Activated CD4-positive, alpha-beta T cell treated with anti-CD3 and anti-CD28 coated beads for 4 hours (primary cell): ENCODE data around the gene GCA.
A peak's percentile ranks its signal among the peaks of the same experiment; 100 is the strongest.

Experiments used
- DNase-seq, 2 donors: peaks; one replicate each; pipeline ENCODE4 v3.0.0-alpha.2; 2020

Gene GCA

DNA sequence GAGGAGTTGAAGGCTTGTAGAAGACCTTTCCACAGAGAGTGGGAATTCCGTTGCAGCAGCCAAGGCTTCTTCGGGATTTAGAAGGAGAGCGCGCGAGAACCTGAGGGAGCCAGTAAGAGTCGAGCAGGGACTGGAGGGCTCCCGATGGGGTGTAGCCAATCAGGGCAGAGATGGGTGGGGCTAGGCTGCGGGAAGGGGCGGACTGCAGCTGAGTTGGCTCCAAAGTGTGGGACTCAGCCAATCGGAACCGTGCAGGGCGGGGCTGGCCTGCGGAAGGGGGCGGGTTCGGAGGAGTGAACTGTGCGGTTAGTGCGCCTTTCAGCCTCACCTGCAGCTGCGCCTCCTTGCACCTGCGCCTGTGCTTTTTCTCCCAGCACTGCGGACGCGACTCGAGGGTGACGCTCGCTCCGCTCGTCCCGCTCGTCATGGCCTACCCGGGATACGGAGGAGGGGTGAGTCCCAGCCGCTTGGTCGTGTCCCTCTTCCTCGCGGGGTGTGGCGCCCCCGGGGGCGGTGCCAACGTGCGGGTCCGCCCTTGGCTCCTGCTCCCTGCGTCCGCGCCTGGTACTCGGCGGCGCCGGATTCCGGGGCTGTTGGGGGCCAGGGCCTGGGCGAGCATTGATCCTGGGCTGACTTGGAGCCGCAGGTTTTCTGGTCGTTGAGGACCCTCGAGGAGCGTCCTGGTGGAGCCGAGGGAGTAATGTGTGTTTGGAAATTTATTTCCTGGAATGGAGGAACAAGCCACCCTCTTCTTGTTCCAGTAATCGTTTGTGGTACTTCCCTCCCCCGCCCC, at the start of gene GCA:
Gene GCA, plus strand, starts transcription at position 309 of the 793 bp plus-strand sequence. Its CDS starts 117 bp downstream, at position 426.
- peak; percentile 96 to 99 for DNase-seq

DNA sequence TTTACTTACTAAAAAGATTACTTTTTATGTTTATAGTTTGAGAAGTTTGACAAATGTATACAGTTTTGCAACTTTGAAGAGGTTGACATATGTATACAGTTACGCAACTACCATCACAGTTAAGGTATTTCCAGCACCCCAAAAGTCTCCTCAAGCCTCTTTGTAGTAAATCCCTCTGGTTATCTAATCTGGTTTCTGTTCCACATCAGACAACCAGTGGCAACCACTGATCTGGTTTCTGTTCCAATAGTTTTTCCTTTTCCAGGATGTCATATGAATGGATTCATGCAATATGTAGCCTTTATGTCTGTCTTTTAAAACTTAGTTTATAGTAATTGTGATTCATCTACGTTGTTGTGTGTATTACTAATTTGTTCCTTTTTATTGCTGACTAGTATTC, 48.9 kb upstream of the GCA start:
- no peak for DNase-seq

DNA sequence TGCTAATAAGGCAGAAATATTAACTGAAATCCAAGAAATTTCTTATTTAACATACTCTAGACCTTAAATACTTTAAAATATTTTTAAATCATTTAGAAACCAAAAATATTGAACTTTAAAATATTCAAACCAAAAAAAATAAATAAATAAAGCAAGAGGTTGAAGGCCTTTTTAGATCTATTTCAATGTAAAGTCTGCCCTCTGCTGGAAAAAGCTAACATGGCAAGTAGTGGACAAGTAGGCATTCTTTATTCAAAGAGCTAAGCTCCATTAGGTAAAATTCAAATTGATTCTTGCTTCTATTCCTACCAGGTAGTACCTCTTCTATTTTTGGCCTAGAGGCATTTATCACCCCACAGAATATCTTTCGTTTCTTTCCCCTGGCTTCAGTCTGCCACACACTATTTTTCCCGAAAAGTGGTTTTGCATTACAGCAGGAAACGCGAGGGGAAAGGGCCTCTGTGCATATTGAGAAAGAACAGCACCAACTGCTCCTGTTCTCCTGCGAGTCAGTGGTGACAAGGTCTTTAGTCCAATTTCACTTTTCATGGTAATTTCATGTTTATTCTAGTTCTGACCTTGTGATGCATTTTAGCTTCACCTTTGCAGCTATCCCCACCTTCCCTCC, 45.9 kb upstream of the GCA start:
- peak; percentile 44 to 70 for DNase-seq

DNA sequence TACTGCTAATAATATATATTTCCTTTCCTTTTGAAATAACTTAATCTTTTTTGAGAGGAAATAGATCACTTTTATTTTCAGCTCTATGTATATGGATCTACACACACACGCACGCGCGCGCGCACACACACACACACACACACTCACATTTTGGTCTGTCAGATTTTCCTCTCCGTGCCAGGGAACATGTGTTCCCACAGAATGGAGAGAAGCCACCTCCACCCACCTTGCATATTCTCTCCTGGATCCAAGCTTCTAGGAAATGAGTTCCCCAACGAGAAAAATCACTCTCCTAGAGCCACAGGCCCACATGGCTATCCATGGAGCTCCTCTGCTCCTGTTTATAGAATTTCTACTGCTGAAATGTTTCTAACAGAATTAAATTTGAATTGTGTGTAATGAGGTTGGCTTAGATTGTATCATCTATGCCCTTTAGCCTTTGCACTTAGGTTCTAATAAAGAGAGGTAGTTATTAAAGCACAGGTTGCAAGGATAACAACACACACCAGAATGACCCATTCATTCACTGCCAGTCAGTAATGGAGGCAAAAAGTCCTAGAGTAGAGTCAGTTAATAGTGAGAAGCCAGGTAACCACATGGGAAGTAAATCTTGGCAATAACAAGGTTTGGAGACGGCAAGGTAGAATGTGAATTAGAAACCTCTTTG, 45.1 kb upstream of the GCA start:
- DNase-seq = no peak

GRCh38 chr2:162300266-162300665, 43.7 kb upstream of the GCA start:
- no peak for DNase-seq

DNA sequence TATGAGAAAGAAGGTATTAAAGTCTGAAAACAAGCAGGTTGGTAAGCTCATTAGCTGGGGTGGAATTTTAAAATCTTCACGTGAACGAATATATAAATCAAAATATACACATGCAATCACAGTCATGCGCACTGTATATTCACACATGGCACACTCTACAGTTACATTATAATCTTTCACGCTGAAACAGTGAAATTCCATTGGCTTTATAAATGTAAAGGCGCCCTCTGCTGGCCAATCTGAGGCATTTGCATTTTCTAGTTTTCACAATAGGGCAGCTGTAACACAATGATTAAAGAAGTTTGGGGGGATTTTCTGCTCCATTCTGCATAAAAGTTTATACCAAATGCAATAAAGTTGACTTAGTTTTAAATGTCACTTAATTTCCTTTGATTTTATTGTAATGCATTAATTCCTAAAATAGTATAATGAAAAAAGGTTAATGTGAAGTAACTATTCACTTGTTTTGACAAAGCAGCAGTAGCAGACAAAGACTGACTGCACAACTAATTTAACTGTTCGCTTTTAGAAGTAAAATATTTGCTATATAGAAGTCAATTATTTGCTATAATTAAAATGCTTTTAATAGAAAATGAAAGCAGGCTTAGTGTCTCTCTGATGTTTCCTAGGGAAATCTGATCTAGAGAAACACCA, 42.7 kb upstream of the GCA start:
- DNase-seq = peak; percentile 55 to 59

DNA sequence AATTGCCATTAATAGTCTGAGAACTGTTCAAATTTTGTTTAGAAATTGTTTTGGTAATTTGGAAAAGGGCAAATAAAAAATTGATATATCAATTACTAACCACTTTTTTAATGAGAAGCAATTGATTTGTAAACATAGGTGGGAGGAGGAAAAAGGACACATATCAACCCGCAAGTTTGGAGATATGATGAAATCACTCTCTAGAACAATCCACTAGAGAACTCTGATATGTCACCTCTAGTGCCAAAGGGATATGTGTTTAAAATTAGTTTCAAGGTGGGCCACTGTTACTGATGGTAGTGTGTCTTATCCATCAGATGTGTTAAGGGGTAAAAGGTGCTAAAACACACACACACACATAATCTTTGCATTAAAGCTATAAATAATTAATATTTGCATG, 42.1 kb upstream of the GCA start:
- DNase-seq = no peak

DNA sequence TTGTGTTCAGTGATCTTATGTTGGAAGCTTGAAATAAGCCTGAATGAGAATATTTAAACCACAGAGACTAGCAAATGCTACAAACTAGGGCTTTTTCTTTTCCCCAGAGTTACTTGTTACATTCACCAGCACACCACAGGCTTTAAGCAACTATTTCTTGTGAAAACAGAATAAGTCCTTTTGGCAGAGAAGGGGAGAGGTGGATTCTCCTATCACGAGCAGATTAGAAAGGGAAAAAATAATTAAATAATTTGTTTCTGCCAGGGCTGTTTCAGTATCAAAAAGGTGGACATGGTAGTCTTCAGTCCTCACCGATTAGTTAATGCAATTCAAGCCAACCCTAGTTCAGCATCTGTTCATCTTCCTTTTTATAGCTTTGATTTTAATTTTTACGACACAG, 38.0 kb upstream of the GCA start:
- no peak for DNase-seq

DNA sequence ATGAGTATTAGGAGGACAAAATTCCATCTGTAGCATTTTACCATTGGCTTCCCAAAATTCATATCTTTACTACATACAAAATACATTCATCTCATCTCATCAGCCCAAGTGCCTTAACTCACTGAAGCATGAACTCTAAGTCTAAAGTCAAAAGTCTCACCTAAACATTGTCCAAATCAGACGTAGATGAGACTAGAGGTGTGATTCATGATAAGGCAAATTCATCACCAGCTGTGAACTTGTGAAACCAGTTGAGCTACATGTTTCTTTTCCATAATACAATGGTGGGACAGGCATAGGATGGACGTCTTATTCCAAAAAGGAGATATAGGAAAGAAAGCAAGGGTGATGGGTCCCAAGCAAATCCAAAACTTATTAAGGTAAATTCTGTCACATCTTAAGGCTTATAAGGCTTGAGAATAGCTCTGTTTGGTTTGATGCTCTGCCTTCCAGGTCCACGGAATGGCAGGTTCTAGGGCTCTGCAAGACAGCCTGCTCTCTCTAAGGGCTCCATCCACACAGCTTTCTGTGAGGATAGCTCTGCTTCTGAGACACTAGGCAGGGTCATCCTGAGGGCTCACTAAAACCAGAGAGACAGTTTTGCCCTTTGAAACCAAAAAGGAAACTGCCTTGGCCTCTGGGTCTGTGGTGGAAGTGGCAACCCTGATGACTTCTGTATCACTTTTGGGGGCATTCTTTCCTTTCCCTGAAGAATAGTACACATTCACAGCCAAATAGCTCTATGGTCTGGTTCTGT, 35.0 kb upstream of the GCA start:
- DNase-seq = no peak

- DNase-seq = no peak
These were observed 31.1 kb upstream of the GCA start for GRCh38 chr2:162312853-162313252.

- DNase-seq = no peak
These were observed 28.0 kb upstream of the GCA start for GRCh38 chr2:162315938-162316337.

GRCh38 chr2:162316590-162316989, 27.3 kb upstream of the GCA start:
- DNase-seq = no peak

DNA sequence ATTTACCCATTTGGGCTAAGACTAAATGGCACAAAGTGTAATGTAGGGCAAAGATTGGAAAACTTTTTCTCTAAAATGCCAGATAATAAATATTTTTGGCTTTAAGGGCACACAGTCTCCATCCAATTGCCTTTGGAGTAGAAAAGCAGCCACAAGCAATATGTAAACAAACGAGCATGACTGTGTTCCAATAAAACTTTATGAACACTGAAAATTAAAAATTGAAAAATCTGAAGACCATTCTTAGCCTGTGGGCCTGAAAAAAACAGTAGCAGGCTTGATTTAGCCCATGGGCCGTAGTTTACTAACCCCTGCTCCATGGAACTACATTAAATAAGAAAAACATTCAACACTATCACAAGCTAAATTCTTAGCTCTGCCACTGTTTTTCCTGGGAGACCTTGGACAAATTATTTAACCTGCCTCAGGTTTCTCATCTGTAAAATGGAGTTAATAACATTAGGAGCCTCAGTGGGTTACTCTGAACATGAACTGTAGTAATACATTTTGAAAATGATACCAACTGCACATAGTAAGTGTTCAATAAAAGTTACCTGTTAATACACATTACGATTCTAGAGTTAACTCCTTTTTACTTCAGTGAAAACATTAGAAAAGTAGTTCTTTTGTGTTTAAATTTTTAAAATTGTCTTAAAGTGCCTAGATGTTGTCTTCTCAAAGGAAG, 26.7 kb upstream of the GCA start:
- DNase-seq = no peak

DNA sequence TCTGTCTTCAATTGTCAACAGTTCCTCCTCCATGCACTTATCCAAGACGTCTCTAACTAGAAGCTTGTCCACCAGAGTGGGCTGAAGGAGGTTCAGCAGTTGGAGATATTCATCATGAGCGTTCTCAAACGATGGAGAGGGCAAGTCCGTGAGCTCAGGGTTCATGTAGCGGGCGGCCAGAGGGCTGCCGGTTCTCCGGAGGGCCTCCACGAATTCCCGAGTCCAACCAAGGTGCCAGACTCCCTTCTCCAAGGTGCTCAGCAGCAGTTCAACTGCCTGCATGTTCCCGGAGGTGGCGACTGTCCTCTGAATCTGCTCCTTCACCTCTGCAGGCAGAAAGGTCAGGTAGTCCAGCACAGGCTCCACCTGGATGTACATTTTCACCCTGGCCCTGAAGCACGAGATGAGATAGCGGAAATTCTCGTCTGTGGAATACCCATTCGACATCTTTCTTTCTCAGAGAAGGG, 26.0 kb upstream of the GCA start:
- peak; percentile 5 to 16 for DNase-seq

DNA sequence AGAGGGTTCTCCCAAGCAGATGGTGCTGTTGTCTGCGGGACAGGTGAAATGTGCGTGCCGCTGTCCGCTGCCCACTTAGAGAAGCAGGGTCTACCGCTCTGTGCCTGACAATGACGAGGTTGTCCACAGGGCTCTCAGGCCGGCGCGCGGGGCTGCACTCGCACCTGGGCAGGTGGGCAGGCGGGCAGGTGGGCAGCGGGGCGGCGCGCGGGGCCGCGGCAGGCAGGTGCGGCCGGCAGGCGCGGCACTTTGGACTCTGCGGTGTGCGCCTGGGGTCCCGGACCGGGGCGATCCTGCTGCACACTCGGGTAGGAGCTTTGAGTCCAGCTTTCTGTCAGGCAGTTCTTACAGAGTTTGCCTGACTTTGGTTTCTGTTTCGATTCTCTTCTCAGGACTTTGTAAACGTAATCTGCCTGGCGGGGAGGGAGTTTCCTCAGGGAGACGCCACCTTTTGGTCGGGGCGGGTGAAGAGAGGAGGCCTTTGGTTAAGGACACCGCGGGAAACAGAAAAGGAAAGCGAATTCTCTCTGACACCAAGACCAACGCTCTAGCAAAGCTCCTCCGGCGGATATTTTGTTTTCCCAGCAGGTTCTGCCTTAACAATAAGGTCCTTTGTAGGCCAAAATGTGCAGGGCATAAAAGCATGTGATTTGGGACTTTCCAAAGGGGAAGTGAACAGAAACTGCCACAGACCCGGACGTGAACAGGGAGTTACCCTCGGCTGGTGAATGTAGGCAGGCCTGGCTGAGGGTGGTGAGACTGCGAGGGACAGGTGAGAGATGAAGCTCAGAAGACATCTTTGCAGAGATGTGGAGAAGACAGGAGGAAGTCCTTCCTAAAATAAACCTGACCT, 25.4 kb upstream of the GCA start, which contains the start of gene IFIH1:
Gene IFIH1, minus strand, starts transcription at position 357 of the 853 bp plus-strand sequence. CDS start 377 bp downstream, outside the sequence.
- DNase-seq = peak; percentile 72 to 76

DNA sequence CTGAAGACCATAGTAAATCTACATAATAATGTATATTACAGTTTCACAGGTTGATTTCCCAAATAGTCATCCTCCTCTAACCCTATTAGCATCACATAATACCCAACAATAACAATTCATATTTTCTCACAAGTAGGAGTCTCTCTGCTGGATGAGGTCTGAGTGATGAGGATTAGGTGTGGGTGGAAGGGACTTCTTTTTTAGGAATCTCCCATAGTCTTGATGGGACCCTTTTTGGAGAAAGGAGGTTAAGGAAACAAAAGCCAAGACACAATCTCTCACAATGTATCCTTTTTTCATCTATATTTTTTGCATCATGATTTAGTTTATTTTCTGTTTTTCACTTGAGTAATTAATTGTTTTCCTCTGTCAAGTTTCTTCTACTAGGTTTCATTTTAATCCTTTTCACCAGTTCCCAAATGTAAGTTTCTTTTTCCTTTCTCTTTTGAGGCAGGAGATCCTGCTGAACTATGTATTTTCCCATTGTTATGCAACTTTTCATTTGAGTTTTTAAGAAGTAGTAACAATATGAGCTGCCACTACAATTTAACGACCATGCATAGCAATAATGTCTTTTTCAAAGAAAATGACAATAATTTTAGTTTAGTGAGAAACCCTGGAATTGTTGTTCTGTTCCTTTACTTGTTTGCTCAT, 22.9 kb upstream of the GCA start:
- DNase-seq = no peak

DNA sequence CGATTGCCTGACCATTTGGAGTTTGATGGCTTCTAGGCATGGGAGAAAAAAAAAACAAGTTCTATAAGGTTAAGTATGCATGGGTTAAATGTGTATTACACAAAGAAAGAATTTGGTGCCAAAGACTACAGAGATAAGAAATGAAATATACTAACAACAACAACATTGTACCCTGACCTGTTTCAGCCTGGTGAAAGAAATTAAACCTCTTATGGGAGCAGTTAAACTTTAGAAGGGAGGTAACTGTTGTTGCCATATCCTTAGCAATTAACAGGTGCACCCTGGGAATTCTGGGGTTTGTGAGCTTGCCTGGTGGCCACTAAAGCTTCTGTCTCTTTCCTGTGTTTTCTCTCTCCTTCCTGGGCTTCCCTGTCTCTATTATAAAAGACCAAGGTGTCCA, 19.0 kb upstream of the GCA start:
- no peak for DNase-seq

- DNase-seq = peak in 1 of 2 donors; percentile 20
These were observed 16.7 kb upstream of the GCA start for GRCh38 chr2:162327134-162327769.

DNA sequence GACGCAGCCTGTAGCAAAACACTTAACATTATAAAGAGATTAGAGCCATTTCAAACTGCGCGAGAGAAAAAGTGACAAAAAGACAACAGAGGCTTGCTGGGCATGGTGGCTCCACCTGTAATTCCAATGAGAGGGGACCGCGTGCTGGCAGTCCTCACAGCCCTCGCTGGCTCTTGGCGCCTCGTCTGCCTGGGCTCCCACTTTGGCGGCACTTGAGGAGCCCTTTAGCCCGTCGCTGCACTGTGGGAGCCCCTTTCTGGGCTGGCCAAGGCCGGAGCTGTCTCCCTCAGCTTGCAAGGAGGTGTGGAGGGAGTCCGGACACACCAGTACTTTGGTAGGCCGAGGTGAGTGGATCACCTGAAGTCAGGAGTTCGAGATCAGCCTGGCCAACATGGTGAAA, 16.1 kb upstream of the GCA start:
- DNase-seq = no peak
